ENCODE measurements around the gene SPATA18.

DNA sequence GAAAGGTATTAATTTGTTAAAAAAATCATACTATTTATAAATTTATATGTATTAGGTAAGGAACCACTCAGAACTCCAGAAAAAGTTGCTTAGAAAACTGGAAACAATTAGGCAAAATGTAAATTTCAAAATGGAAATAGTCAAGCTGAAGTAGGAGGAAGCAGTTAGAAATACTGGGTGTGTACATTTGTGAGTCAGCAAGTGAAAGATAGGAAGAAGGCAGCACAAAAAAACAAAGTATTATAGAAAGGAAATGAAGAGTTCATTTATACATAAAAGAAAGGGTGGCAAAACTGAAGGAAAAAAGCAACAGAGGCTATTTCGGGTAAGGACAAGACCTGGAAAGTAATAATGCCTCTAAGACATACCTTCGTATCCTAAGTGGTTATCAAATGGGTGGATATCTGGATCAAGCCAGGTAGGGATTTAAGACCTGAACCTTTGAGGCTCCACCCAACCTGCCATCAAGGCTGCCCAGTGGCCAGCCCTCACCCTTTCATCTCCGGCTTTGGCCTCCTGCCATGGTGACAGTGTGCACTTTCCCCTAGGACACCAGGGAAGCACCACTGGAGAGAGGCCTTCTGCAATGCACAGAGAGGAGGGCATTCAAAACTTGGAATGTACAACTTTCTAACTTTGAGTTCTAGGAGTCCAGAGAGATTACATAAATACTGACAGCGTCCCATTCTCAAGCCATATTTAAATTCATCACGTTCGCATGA, 31.0 kb upstream of the SPATA18 start, which contains the start of gene LRRC66:
- TF ChIP-seq, protein P1, sequence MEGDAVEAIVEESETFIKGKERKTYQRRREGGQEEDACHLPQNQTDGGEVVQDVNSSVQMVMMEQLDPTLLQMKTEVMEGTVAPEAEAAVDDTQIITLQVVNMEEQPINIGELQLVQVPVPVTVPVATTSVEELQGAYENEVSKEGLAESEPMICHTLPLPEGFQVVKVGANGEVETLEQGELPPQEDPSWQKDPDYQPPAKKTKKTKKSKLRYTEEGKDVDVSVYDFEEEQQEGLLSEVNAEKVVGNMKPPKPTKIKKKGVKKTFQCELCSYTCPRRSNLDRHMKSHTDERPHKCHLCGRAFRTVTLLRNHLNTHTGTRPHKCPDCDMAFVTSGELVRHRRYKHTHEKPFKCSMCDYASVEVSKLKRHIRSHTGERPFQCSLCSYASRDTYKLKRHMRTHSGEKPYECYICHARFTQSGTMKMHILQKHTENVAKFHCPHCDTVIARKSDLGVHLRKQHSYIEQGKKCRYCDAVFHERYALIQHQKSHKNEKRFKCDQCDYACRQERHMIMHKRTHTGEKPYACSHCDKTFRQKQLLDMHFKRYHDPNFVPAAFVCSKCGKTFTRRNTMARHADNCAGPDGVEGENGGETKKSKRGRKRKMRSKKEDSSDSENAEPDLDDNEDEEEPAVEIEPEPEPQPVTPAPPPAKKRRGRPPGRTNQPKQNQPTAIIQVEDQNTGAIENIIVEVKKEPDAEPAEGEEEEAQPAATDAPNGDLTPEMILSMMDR (IDR thresholded peaks at IDR 0.05; ENCODE audit: poor library complexity) = no peak
- TF ChIP-seq EZH2phosphoT487 (IDR thresholded peaks at IDR 0.05; ENCODE audit: low read depth, severe bottlenecking, unreplicated experiment) = no peak
